ENCODE data around the gene CALHM5.

DNA sequence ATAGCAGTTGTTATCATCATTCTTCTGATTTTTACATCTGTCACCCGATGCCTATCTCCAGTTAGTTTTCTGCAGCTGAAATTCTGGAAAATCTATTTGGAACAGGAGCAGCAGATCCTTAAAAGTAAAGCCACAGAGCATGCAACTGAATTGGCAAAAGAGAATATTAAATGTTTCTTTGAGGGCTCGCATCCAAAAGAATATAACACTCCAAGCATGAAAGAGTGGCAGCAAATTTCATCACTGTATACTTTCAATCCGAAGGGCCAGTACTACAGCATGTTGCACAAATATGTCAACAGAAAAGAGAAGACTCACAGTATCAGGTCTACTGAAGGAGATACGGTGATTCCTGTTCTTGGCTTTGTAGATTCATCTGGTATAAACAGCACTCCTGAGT, 48.1 kb upstream of the CALHM5 start:
- TF ChIP-seq CTCF (IDR thresholded peaks at IDR 0.05) (no peak), POLR2A (IDR thresholded peaks at IDR 0.05) (no peak)

Measured in thyroid gland (tissue), 4 donors.